ENCODE measurements around the gene VAV1. TPM values are rescaled to one million over a fixed set of nuclear protein-coding genes. Genes with fewer than 3 reads are reported as not detected.

The VAV1 gene
- total and polyA plus RNA-seq, 2 of the 13 experiments (the other 11 are each of a cell fraction or from before 2014, with no cell fraction given) = not detected

DNA sequence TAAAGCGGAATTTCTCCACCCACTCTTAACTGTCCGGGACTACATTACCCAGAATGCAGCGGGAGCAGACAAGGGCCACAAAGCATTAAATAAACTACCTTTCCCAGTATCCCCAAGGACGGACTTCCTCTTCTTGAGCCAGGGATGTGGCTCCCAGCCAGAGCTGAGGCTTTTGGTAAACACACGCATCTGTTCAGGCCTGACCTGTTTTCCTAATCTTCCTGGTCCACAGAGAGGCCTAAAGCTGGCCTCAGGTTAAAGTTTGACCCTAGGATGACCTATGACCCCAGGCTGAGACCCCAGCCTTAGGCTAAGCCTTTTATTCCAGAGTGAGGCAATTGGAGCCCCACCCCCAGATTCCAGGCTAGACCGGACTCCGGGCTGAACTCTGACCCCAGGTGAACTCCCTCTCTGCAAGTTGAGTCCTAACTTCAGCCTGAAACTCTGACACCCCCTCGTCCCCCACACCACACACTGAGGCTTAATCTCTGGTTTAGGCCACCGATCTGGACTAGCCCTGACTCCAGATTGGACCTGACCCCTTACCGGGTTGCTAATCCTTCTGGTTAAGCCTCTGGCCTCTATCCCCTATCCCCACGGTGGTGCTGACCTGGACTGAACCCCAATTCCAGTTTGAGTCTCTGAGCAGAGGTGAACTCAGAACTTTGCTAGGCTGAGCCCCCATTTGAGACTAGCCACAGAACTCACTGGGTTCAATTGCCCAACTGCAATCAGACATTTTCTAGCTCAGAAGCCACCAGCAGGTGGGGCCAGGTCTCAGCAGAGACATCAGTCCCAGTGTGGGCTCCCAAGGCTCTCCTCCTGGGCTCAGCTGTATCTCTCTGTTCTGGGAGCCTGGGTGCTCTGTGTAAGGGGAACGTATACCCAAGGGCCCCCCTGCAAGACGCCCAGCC is 34.4 kb upstream of the VAV1 start (continued):
- TF ChIP-seq TAF15 (IDR thresholded peaks at IDR 0.05; ENCODE audit: low read depth, low read length, poor library complexity, severe bottlenecking) (no peak), ZKSCAN8 (CRISPR knock-in tag; IDR thresholded peaks at IDR 0.05; ENCODE audit: borderline replicate concordance) (no peak), JUN (CRISPR knock-in tag; IDR thresholded peaks at IDR 0.05) (no peak), KLF16 (CRISPR knock-in tag; IDR thresholded peaks at IDR 0.05) (peak in 1 of 2 experiments; percentile 42; a peak in 1 of 4 replicates), WIZ (CRISPR knock-in tag; IDR thresholded peaks at IDR 0.05) (no peak; the same call in 1 of the 2 replicates), ZNF20 (CRISPR knock-in tag; IDR thresholded peaks at IDR 0.05) (no peak), ZNF10 (CRISPR knock-in tag; IDR thresholded peaks at IDR 0.05; ENCODE audit: borderline replicate concordance, low read depth) (no peak), FOSL1 (CRISPR knock-in tag; IDR thresholded peaks at IDR 0.05; ENCODE audit: borderline replicate concordance) (no peak), JDP2 (CRISPR knock-in tag; IDR thresholded peaks at IDR 0.05; ENCODE audit: borderline replicate concordance) (no peak), PRMT3 (CRISPR knock-in tag; IDR thresholded peaks at IDR 0.05; ENCODE audit: borderline replicate concordance, low read depth) (no peak), PAX8 (CRISPR knock-in tag; IDR thresholded peaks at IDR 0.05; ENCODE audit: borderline replicate concordance) (no peak), TMF1 (CRISPR knock-in tag; IDR thresholded peaks at IDR 0.05; ENCODE audit: low read depth) (no peak), CBX5 (CRISPR knock-in tag; IDR thresholded peaks at IDR 0.05; ENCODE audit: borderline replicate concordance) (no peak; the same call in 1 of the 2 replicates), IRX3 (CRISPR knock-in tag; IDR thresholded peaks at IDR 0.05; ENCODE audit: borderline replicate concordance, low read depth) (no peak), ZNF724P (CRISPR knock-in tag; IDR thresholded peaks at IDR 0.05; ENCODE audit: borderline replicate concordance) (no peak), ZNF496 (CRISPR knock-in tag; IDR thresholded peaks at IDR 0.05; ENCODE audit: insufficient replicate concordance) (no peak), PRPF4 (IDR thresholded peaks at IDR 0.05; ENCODE audit: low read depth, low read length, poor library complexity, severe bottlenecking) (no peak), SIX1 (CRISPR knock-in tag; IDR thresholded peaks at IDR 0.05; ENCODE audit: borderline replicate concordance) (no peak), MEIS1 (CRISPR knock-in tag; IDR thresholded peaks at IDR 0.05; ENCODE audit: borderline replicate concordance) (no peak)
- TF ChIP-seq, protein P1, sequence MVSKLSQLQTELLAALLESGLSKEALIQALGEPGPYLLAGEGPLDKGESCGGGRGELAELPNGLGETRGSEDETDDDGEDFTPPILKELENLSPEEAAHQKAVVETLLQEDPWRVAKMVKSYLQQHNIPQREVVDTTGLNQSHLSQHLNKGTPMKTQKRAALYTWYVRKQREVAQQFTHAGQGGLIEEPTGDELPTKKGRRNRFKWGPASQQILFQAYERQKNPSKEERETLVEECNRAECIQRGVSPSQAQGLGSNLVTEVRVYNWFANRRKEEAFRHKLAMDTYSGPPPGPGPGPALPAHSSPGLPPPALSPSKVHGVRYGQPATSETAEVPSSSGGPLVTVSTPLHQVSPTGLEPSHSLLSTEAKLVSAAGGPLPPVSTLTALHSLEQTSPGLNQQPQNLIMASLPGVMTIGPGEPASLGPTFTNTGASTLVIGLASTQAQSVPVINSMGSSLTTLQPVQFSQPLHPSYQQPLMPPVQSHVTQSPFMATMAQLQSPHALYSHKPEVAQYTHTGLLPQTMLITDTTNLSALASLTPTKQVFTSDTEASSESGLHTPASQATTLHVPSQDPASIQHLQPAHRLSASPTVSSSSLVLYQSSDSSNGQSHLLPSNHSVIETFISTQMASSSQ (IDR thresholded peaks at IDR 0.05; ENCODE audit: low read depth) = 0 out of 2 replicates have a peak, but pooled peaks have one; percentile 24
- TF ChIP-seq, protein P1 (CRISPR knock-in tag; IDR thresholded peaks at IDR 0.05; ENCODE audit: borderline replicate concordance) = no peak
- TF ChIP-seq, protein P2, sequence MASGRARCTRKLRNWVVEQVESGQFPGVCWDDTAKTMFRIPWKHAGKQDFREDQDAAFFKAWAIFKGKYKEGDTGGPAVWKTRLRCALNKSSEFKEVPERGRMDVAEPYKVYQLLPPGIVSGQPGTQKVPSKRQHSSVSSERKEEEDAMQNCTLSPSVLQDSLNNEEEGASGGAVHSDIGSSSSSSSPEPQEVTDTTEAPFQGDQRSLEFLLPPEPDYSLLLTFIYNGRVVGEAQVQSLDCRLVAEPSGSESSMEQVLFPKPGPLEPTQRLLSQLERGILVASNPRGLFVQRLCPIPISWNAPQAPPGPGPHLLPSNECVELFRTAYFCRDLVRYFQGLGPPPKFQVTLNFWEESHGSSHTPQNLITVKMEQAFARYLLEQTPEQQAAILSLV (CRISPR knock-in tag; IDR thresholded peaks at IDR 0.05; ENCODE audit: borderline replicate concordance) = no peak
- TF ChIP-seq, protein P3, sequence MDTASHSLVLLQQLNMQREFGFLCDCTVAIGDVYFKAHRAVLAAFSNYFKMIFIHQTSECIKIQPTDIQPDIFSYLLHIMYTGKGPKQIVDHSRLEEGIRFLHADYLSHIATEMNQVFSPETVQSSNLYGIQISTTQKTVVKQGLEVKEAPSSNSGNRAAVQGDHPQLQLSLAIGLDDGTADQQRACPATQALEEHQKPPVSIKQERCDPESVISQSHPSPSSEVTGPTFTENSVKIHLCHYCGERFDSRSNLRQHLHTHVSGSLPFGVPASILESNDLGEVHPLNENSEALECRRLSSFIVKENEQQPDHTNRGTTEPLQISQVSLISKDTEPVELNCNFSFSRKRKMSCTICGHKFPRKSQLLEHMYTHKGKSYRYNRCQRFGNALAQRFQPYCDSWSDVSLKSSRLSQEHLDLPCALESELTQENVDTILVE (CRISPR knock-in tag; IDR thresholded peaks at IDR 0.05) = no peak
